ENCODE measurements around the gene ATP6V1F. TPM values are rescaled to one million over a fixed set of nuclear protein-coding genes. Genes with fewer than 3 reads are reported as not detected.

The ATP6V1F gene
- total RNA-seq, 1 donor = 110 TPM

DNA sequence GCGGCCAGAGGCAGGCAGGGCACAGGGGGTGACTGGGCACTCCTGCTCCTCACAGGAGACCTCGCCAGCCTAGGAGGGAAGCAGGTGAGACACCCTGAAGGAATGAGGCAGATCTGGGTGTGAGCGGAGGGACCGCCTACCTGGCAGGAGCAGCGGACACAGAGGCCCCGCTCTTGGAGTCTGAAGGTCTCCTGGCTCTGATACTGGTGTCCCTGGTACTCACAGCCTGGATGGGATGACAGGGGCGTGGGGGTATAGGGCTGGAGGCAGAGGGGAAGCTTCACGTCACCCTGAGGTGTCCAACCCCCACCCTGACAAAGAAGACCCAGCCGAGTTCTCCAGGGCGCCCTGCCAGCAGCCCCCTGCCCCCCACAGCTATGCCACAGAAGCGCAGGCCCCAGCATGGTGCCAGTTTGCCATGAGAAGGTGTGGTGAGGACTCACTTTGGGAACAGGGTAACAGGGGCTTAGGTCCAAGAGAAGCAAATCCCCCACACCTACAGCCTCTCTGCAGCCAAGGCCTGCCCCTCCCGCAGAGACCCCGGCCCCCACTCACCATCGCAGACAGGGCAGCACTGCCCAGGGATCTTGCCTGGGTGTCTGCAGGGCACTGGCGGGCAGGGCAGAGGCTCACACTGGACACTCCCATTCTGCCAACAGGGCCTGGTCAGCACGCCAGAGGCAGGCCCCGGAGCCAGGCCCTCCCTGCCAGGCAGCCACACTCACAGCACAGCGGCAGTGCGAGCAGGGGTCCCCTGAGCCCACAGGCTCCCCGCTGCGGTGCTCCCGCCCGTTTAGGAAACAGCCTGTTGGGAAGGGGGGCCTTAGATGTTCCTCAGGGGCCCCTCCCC, 30.8 kb downstream of the ATP6V1F start:
- DNase-seq (ENCODE audit: low read depth in 2 of 3, low spot score in 2 of 3) = no peak

DNA sequence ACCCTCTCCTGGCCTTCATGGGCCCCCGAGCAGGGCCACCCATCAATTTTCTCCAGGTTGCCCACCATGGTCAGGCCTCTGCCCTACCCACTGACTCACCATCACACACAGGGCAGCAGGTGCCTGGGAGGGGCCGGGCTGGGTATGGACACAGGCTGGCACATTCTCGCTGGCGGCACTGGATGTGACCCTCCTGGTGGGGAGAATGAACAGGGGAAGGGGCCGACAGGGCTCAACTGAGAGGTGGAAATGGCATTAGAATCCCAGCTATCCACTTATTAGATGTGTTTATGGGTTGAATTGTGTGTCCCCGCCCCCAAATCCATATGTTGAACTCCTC, 31.4 kb downstream of the ATP6V1F start:
- no peak for DNase-seq (ENCODE audit: low read depth in 2 of 3, low spot score in 2 of 3)

DNA sequence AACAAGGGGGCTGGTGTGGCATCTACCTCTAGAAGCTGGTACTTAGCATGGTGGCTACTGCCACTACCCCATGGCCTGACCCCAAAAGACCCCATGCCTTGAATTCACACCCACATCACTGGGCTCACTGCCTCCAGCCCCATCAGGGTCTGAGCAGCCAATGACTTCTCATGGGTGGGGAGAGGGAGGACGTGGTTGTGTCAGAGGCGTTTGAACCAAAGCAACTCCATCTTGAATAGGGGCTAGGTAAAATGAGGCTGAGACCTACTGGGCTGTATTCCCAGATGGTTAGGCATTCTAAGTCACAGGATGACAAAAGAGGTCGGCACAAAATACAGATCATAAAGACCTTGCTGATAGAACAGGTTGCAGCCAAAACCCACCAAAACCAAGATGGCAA, 32.7 kb downstream of the ATP6V1F start:
- no peak for DNase-seq (ENCODE audit: low read depth in 2 of 3, low spot score in 2 of 3)

DNA sequence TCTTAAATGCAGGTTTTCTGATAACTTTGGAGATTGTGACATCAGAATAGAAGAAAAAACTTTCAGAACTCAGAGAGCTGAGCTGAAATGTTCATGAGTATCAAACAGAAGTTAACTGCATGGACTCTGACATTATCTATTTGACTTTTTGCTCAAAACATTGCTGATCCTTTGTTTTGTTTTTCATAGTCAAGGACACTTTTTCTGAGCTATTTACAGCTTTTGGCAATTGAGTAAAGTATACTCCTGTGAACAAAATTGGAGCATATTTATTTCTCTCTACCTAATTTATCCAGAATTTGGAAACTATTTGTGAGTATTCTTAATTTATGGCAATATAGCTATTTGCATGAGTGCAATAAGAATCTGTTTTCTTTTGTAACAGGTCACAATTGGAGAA, 36.7 kb downstream of the ATP6V1F start:
- no peak for DNase-seq (ENCODE audit: low read depth in 2 of 3, low spot score in 2 of 3)

DNA sequence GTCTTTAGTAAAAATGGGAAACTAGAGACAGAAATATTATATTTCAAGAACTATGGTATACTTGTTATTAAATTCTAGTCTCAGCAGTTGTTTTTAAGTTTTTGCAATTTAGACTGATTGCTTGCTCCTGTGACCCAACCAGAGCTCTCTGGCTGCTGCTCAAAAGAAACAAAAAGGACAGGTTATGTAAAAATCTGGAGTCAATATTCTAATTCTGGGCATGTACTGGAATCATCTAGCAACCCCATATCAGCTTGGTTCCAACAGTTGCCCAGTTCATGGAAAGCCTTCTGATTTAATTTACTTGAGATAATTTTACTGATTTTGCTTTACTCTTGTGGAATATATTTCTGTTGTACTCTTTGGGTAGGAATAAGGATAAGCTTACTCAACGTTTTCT, 37.6 kb downstream of the ATP6V1F start:
- DNase-seq (ENCODE audit: low read depth in 2 of 3, low spot score in 2 of 3) = no peak

- DNase-seq (ENCODE audit: low read depth in 2 of 3, low spot score in 2 of 3) = no peak
These were observed 40.3 kb downstream of the ATP6V1F start for GRCh38 chr7:128902761-128903585.

GRCh38 chr7:128903621-128904361, 41.1 kb downstream of the ATP6V1F start:
- DNase-seq (ENCODE audit: low read depth in 2 of 3, low spot score in 2 of 3) = no peak

DNA sequence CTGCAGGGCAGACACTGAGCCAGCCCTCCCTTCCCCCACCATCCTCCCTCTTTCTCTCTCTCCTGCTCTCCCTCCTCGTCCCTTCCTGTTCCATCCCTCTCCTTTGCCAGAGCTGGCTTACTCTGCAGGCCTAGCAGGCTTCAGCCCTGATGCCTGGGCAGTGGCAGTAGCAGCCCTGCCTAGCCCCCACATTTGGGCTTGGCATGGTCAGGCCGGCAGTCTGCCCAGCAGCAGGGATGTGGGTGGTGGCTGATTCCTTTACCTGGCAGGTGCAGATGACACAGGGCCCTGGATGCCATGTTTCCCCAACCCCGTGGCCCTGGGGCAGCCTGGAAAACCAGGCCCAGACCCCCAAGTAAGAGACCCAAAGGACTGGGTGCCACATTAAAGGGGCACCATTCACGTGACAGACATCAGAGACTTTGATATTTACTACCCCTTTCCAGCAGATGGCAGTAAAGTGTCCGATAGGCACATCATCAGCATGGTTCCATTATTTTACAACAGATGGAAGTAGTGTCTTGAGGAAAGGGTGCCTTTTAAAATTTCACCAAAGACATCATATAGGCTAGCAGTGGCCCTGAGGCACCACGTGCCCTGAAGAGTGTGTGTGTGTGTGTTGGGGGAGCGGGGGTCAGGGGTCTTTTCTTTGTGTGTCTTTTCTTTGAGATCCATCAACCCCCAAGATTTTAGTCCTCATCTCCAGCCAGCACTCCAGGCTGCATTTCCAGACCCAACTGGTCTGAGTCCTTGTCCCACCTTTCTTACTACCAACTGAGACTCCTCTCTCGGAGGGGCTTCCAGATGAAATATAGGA, 41.9 kb downstream of the ATP6V1F start:
- DNase-seq (ENCODE audit: low read depth in 2 of 3, low spot score in 2 of 3) = peak in 2 of 3 donors; percentile 67 to 88

DNA sequence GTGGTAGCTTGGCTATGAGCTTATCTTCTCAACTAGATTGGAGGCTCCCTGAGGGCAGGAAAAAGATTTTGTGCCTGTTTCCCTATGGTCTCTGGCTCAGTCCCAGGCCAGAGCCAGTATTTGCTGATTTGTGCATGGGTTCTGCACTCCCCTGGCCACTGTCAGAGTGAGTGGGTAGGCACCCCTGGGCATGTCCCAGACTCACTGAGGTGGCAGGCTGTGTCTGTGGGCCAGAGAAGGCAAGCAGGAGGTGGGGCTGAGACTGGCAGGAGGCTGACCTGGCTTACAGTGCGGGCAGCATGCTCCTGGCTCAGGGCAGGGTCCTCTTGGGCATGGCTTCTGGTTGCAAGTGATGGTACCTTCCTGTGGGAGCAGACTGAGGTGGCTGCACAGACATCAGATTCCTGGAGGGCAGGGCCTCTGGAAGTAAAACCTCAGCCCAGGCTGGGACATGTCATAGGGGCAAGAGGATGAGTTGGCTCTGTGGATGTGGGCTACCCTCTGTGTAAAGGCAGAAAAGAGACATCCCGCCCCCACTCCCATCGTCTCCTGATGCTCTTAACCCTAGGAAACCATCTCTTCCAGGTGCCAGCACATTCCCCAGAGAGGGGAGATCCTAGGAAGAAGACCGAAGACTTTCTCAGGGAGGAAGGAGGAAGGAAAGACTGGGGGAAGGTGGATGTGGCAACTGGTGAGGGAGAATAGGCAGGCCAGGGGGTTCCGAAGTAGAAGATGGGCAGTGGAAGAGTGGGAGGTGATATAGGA, 43.5 kb downstream of the ATP6V1F start:
- DNase-seq (ENCODE audit: low read depth in 2 of 3, low spot score in 2 of 3) = no peak

DNA sequence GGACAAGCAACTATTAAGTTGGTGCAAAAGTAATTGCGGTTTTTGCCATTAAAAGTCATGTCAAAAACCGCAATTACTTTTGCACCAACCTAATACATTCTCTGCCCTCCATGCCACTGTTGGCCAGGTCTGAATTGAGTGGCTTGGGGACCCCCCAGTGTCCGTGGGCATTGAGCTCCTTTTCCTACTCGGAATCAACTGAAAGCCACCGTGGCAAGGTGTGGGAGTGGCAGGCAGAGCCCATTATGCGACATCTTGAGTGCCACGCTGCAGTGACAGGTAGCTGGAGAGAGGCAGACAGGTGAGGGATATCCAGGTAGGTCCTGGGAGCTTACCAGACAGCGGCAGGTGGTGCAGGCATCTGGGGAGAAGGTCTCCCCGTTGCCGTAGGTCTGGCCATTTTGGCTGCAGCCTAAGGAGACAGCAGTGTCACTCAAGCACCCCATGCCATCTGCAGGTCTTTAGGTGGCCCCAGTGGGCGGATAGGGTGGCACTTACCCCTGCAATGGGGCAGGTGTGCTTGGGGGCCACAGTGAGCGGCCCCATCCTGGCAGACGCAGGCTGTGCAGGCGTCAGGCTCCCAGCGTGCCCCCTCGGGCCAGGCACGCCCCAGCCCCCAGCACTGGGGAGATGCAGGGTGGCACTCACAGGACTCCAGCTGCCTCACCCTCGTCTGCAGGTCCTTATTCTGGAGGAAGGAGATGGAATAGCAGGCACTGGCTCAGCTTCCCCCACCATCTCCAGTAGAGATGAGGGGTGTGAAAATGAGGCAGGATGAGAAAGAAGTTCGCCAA, 44.3 kb downstream of the ATP6V1F start:
- DNase-seq (ENCODE audit: low read depth in 2 of 3, low spot score in 2 of 3) = no peak

- DNase-seq (ENCODE audit: low read depth in 2 of 3, low spot score in 2 of 3) = no peak
These were observed 46.3 kb downstream of the ATP6V1F start for GRCh38 chr7:128908750-128909624.

- DNase-seq (ENCODE audit: low read depth in 2 of 3, low spot score in 2 of 3) = peak in 1 of 3 donors; percentile 15
These were observed 47.2 kb downstream of the ATP6V1F start for GRCh38 chr7:128909625-128910568.

GRCh38 chr7:128910569-128910945, 47.9 kb downstream of the ATP6V1F start, which contains the start of gene KCP:
KCP (minus strand) TSS chr7:128910709; CDS start chr7:128910676, 33 bp downstream.
- no peak for DNase-seq (ENCODE audit: low read depth in 2 of 3, low spot score in 2 of 3)

DNA sequence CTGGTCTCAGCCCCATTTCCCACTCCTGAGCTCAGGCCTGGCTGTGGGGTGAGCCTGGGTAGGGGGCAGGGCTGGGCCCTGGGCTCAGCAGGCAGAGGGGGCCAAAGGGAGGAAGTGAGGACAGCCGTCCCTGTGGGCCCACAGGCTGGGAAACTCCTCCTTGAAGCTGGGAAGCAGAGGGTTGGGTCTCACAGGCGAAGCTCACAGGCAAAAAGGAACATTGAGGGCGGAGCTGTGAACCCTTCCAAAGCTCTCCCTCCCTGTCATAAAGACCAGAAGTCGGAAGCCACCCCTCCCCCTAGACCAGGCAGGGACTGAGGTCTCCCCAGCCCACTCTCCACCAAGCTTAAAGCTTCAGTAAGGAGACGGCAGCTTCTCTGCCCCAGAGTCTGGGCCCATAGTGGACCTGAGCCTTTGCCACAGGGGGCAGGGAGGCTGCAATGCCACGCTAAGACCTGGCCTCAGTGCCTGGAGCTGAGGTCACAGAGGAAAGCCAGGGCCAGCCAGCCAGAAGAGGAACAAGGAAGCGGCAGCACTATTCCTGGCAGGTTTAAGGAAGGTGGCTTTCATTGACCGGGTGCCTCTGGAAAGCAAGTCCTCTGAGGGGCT, 48.9 kb downstream of the ATP6V1F start:
- no peak for DNase-seq (ENCODE audit: low read depth in 2 of 3, low spot score in 2 of 3)

GRCh38 chr7:128912281-128912680, 49.6 kb downstream of the ATP6V1F start:
- DNase-seq (ENCODE audit: low read depth in 2 of 3, low spot score in 2 of 3) = no peak

All from hematopoietic multipotent progenitor cell (in vitro differentiated cells).